ENCODE data around the gene TNFSF18. TPM values are rescaled to one million over a fixed set of nuclear protein-coding genes. Genes with fewer than 3 reads are reported as not detected.

The TNFSF18 gene
- total and polyA plus RNA-seq, 3 experiments from 2014 or later, result not detected

- Mint-ChIP-seq H3K27ac (no peak overlapping the region), H3K4me1 (no peaks in the 10 kb centered on the region), H3K27me3 (no peaks in the 10 kb centered on the region), H3K4me3 (no peak overlapping the region), H3K36me3 (peaks cover 0 to 1% (median 0%) of the 10 kb centered on the region in 3 donors), H3K9me3 (no peaks in the 10 kb centered on the region)
- H3K27me3 ChIP-seq (ENCODE audit: insufficient read depth, low read length, poor library complexity, severe bottlenecking), result no peaks in the 10 kb centered on the region
- H3K36me3 ChIP-seq (ENCODE audit: insufficient read depth, low read length), result no peaks in the 10 kb centered on the region
- H3K4me3 ChIP-seq (ENCODE audit: low read length), result no peak overlapping the region
- H3K4me1 ChIP-seq (ENCODE audit: insufficient read depth, low read length), result no peaks in the 10 kb centered on the region
- CTCF ChIA-PET, result no interaction called here
- POLR2A ChIA-PET, result no interaction called here
- no peak for DNase-seq
- H3K27ac ChIP-seq (ENCODE audit: low read depth, low read length), result no peak overlapping the region
- no peaks in the 10 kb centered on the region for H3K9me3 ChIP-seq (ENCODE audit: low read length)
Observed at GRCh38 chr1:172990598-172991215, 60.0 kb downstream of the TNFSF18 start.

Other genes starting within 250 kb of the TNFSF18 start
- gene TNFSF4, start 156.4 kb upstream of the TNFSF18 start, total RNA-seq, result 10 to 100 TPM; 27.7 to 28.4 TPM
- gene TNFSF4, start 156.4 kb upstream of the TNFSF18 start, polyA plus RNA-seq, result 0.64 TPM